ENCODE measurements around the gene RNASEH1. TPM values are rescaled to one million over a fixed set of nuclear protein-coding genes. Genes with fewer than 3 reads are reported as not detected.

The RNASEH1 gene
- polyA plus RNA-seq, 3 donors, result 6.8 to 16.4 (median 14.2) TPM

- Histone ChIP-seq H4K20me1 (ENCODE audit: insufficient read depth, low read length) (peaks cover 4% of the 10 kb centered on the region), H3K27me3 (ENCODE audit: control insufficient read depth in 2 of 2, insufficient read depth in 2 of 2, low read length in 2 of 2) (no peaks in the 10 kb centered on the region), H2AFZ (ENCODE audit: insufficient read depth, low read depth, low read length, poor library complexity, severe bottlenecking) (no peak overlapping the region), H3K36me3 (replicated peaks in 1 of 2; ENCODE audit: control insufficient read depth in 1 of 2, insufficient read depth in 2 of 2, low read length in 2 of 2) (peaks cover 35 to 92% of the 10 kb centered on the region in 2 donors), H3K79me2 (ENCODE audit: insufficient read depth, low read length) (peaks cover 6% of the 10 kb centered on the region), H3K4me3 (replicated peaks in 1 of 3; ENCODE audit: low read depth in 2 of 3, low read length in 3 of 3) (no peak overlapping the region), H3K4me1 (ENCODE audit: control insufficient read depth in 1 of 2, insufficient read depth in 2 of 2, low read length in 2 of 2) (no peaks in the 10 kb centered on the region), H3K9me3 (replicated peaks in 1 of 2; ENCODE audit: control insufficient read depth in 1 of 2, insufficient read depth in 1 of 2, low read length in 2 of 2) (no peaks in the 10 kb centered on the region), H3K27ac (ENCODE audit: low read depth in 1 of 2, low read length in 2 of 2) (no peak overlapping the region), H3K4me2 (replicated peaks; ENCODE audit: extremely low read depth, low read length, poor library complexity, severe bottlenecking) (no peak overlapping the region), H3K9ac (ENCODE audit: insufficient read depth, low read length, poor library complexity, severe bottlenecking) (no peak overlapping the region)
- WGBS (ENCODE audit: insufficient coverage), result no CpG with 5 or more reads among the region's 4 CpGs
- Mint-ChIP-seq H3K27me3 (ENCODE audit: low read depth in 3 of 3) (peaks cover 0 to 3% (median 0%) of the 10 kb centered on the region in 3 donors), H3K27ac (no peak overlapping the region), H3K9me3 (peaks cover 0 to 7% (median 4%) of the 10 kb centered on the region in 7 donors), H3K4me1 (peaks cover 4% of the 10 kb centered on the region), H3K36me3 (peaks cover 72 to 92% of the 10 kb centered on the region in 2 donors), H3K4me3 (no peak overlapping the region)
- intact Hi-C loops (cut with micrococcal nuclease), result no loop called here
- TF ChIP-seq CTCF (IDR thresholded peaks at IDR 0.05), result no peak
- no peak for DNase-seq
These were observed 52.4 kb downstream of the RNASEH1 start for GRCh38 chr2:3505771-3506170.

- no peak for TF ChIP-seq CTCF (IDR thresholded peaks at IDR 0.05)
- H3K27ac ChIP-seq (ENCODE audit: low read depth in 1 of 2, low read length in 2 of 2), result no peak overlapping the region
- Mint-ChIP-seq H3K9me3 (peaks cover 0 to 7% (median 4%) of the 10 kb centered on the region in 7 donors), H3K27me3 (ENCODE audit: low read depth in 3 of 3) (peaks cover 0 to 2% (median 0%) of the 10 kb centered on the region in 3 donors), H3K4me3 (no peak overlapping the region), H3K27ac (peak overlapping the region in 1 of 7 donors; percentile 24), H3K4me1 (peaks cover 4% of the 10 kb centered on the region), H3K36me3 (peaks cover 76 to 92% of the 10 kb centered on the region in 2 donors)
- 100% methylated on average over 4 of the region's 5 CpGs for WGBS (ENCODE audit: insufficient coverage)
- H2AFZ ChIP-seq (ENCODE audit: insufficient read depth, low read depth, low read length, poor library complexity, severe bottlenecking), result no peak overlapping the region
- no peaks in the 10 kb centered on the region for H3K27me3 ChIP-seq (ENCODE audit: control insufficient read depth in 2 of 2, insufficient read depth in 2 of 2, low read length in 2 of 2)
- no peak for DNase-seq
- no peak overlapping the region for H3K4me3 ChIP-seq (replicated peaks in 1 of 3; ENCODE audit: low read depth in 2 of 3, low read length in 3 of 3)
- H3K9ac ChIP-seq (ENCODE audit: insufficient read depth, low read length, poor library complexity, severe bottlenecking), result no peak overlapping the region
- no peaks in the 10 kb centered on the region for H3K4me1 ChIP-seq (ENCODE audit: control insufficient read depth in 1 of 2, insufficient read depth in 2 of 2, low read length in 2 of 2)
- peaks cover 4% of the 10 kb centered on the region for H4K20me1 ChIP-seq (ENCODE audit: insufficient read depth, low read length)
- peaks cover 37 to 92% of the 10 kb centered on the region in 2 donors for H3K36me3 ChIP-seq (replicated peaks in 1 of 2; ENCODE audit: control insufficient read depth in 1 of 2, insufficient read depth in 2 of 2, low read length in 2 of 2)
- intact Hi-C loops (cut with micrococcal nuclease), result no loop called here
- H3K4me2 ChIP-seq (replicated peaks; ENCODE audit: extremely low read depth, low read length, poor library complexity, severe bottlenecking), result no peak overlapping the region
- H3K9me3 ChIP-seq (replicated peaks in 1 of 2; ENCODE audit: control insufficient read depth in 1 of 2, insufficient read depth in 1 of 2, low read length in 2 of 2), result no peaks in the 10 kb centered on the region
- peaks cover 6% of the 10 kb centered on the region for H3K79me2 ChIP-seq (ENCODE audit: insufficient read depth, low read length)
These were observed 53.4 kb downstream of the RNASEH1 start for GRCh38 chr2:3504741-3505140.
